GM13976 (cell line): Measurements from ENCODE around the gene NPAS3.

Experiments
- DNase-seq: peaks from one replicate; pipeline ENCODE4 v3.0.0; 2012; ENCODE audit warnings: low spot score
- CTCF ChIP-seq: IDR thresholded peaks from 2 replicates; pipeline ENCODE4 v1.5.1; 2012; ENCODE audit warnings: borderline replicate concordance, mild to moderate bottlenecking; ENCODE audit not compliant: insufficient read depth; ENCODE audit errors: extremely low read depth, missing control alignments, control extremely low read depth
- in situ Hi-C: fragments of 300-500 bp; cut with MboI; formaldehyde crosslinking; loops from one replicate; pipeline ENCODE4 v1.12.0; 2022; ENCODE audit warnings: low sequenced_read_pairs, mixed read lengths, inconsistent platforms; ENCODE audit not compliant: unreplicated experiment

The NPAS3 gene

GRCh38 chr14:33534104-33534503 lies 595.4 kb downstream of the NPAS3 start:
- TF ChIP-seq CTCF = no peak
- in situ Hi-C loops = no loop called here

GRCh38 chr14:33534632-33535031 lies 596.0 kb downstream of the NPAS3 start:
- in situ Hi-C loops = no loop called here
- no peak for TF ChIP-seq CTCF
- DNase-seq = no peak

More at GRCh38 chr14:33534104-33534503, 595.4 kb downstream of the NPAS3 start:
- DNase-seq = no peak

GRCh38 chr14:33539918-33540357 lies 601.3 kb downstream of the NPAS3 start:
- TF ChIP-seq CTCF = no peak
- in situ Hi-C loops = no loop called here
- DNase-seq = no peak

- DNase-seq = no peak
- in situ Hi-C loops = no loop called here
- no peak for TF ChIP-seq CTCF
Observed at GRCh38 chr14:33541171-33541570, 602.5 kb downstream of the NPAS3 start.

- in situ Hi-C loops = no loop called here
- no peak for DNase-seq
- no peak for TF ChIP-seq CTCF
Observed at GRCh38 chr14:33542338-33543287, 603.9 kb downstream of the NPAS3 start.

GRCh38 chr14:33545696-33546095 lies 607.0 kb downstream of the NPAS3 start:
- TF ChIP-seq CTCF = no peak
- no peak for DNase-seq
- in situ Hi-C loops = no loop called here
